Measurements from ENCODE around the gene TBC1D12. TPM values are rescaled to one million over a fixed set of nuclear protein-coding genes. Genes with fewer than 3 reads are reported as not detected.

TBC1D12 gene
- total and polyA plus RNA-seq, 9 donors: 7.5 to 13.8 (median 11.1) TPM

GRCh38 chr10:94420998-94421528, 18.7 kb downstream of the TBC1D12 start:
- Histone ChIP-seq H3K27me3 (ENCODE audit: control insufficient read depth, insufficient read depth, low read length) (no peaks in the 10 kb centered on the region), H3K4me3 (ENCODE audit: low read length) (no peak overlapping the region), H3K27ac (ENCODE audit: low read length) (no peak overlapping the region), H3K36me3 (ENCODE audit: control insufficient read depth, insufficient read depth, low read length) (no peaks in the 10 kb centered on the region), H3K9me3 (replicated peaks; ENCODE audit: control insufficient read depth, low read depth, low read length) (peaks cover 6% of the 10 kb centered on the region), H3K4me1 (ENCODE audit: control insufficient read depth, insufficient read depth, low read length) (no peaks in the 10 kb centered on the region)
- WGBS (ENCODE audit: insufficient coverage): no CpG with 5 or more reads among the region's 1 CpG
- no peak for DNase-seq

- no peak overlapping the region for H3K27ac ChIP-seq (ENCODE audit: low read length)
- WGBS (ENCODE audit: insufficient coverage): no CpG with 5 or more reads among the region's 1 CpG
- H3K9me3 ChIP-seq (replicated peaks; ENCODE audit: control insufficient read depth, low read depth, low read length): peaks cover 6% of the 10 kb centered on the region
- H3K4me3 ChIP-seq (ENCODE audit: low read length): no peak overlapping the region
- no peaks in the 10 kb centered on the region for H3K36me3 ChIP-seq (ENCODE audit: control insufficient read depth, insufficient read depth, low read length)
- no peaks in the 10 kb centered on the region for H3K27me3 ChIP-seq (ENCODE audit: control insufficient read depth, insufficient read depth, low read length)
- no peak for DNase-seq
- H3K4me1 ChIP-seq (ENCODE audit: control insufficient read depth, insufficient read depth, low read length): peaks cover 3% of the 10 kb centered on the region
Measured at GRCh38 chr10:94423627-94424026, 21.3 kb downstream of the TBC1D12 start.

DNA sequence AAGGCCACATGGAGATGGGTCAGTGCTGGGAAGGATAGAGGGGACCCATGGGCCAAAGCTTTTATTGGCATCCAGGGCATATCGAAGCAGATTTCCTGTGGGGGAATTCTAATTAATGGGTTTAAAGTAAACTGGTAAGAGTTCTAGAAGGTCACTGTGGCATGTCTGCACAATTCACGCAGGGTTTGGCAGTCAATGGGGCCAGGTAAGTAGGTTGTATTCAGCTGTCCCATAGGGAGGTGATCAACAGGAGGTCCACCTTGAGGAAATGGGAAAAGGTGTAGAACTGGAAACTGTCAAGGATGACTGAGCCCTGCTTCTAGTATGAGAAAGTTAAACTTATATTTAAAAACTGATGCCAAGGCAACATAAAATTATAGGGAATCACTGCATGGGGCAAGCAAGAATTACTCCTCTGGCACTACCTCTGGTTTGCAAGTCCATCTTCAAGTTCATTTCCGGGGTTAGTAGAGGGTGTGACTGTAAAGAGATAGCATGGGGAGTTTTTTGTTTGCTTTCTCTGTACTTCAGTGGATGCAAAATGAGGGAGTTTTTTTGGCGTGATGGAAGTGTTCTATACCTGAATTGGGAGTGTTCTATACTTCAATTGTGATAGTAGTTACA, 22.5 kb downstream of the TBC1D12 start:
- Histone ChIP-seq H3K36me3 (ENCODE audit: control insufficient read depth, insufficient read depth, low read length) (no peaks in the 10 kb centered on the region), H3K4me3 (ENCODE audit: low read length) (no peak overlapping the region), H3K27me3 (ENCODE audit: control insufficient read depth, insufficient read depth, low read length) (no peaks in the 10 kb centered on the region), H3K4me1 (ENCODE audit: control insufficient read depth, insufficient read depth, low read length) (peaks cover 8% of the 10 kb centered on the region), H3K27ac (ENCODE audit: low read length) (no peak overlapping the region), H3K9me3 (replicated peaks; ENCODE audit: control insufficient read depth, low read depth, low read length) (peaks cover 6% of the 10 kb centered on the region)
- no peak for DNase-seq
- 93% methylated on average over 2 of the region's 4 CpGs for WGBS (ENCODE audit: insufficient coverage)

- Histone ChIP-seq H3K9me3 (replicated peaks; ENCODE audit: control insufficient read depth, low read depth, low read length) (peaks cover 6% of the 10 kb centered on the region), H3K4me1 (ENCODE audit: control insufficient read depth, insufficient read depth, low read length) (peaks cover 8% of the 10 kb centered on the region), H3K36me3 (ENCODE audit: control insufficient read depth, insufficient read depth, low read length) (no peaks in the 10 kb centered on the region), H3K27me3 (ENCODE audit: control insufficient read depth, insufficient read depth, low read length) (no peaks in the 10 kb centered on the region), H3K4me3 (ENCODE audit: low read length) (no peak overlapping the region), H3K27ac (ENCODE audit: low read length) (no peak overlapping the region)
- no peak for DNase-seq
Measured at GRCh38 chr10:94425942-94426341, 23.6 kb downstream of the TBC1D12 start.

- DNase-seq: no peak
- H3K4me1 ChIP-seq (ENCODE audit: control insufficient read depth, insufficient read depth, low read length): peaks cover 11% of the 10 kb centered on the region
- no peaks in the 10 kb centered on the region for H3K36me3 ChIP-seq (ENCODE audit: control insufficient read depth, insufficient read depth, low read length)
- H3K9me3 ChIP-seq (replicated peaks; ENCODE audit: control insufficient read depth, low read depth, low read length): peaks cover 6% of the 10 kb centered on the region
- WGBS (ENCODE audit: insufficient coverage): no CpG with 5 or more reads among the region's 1 CpG
- no peak overlapping the region for H3K4me3 ChIP-seq (ENCODE audit: low read length)
- H3K27ac ChIP-seq (ENCODE audit: low read length): no peak overlapping the region
- no peaks in the 10 kb centered on the region for H3K27me3 ChIP-seq (ENCODE audit: control insufficient read depth, insufficient read depth, low read length)
Measured at GRCh38 chr10:94427166-94427565, 24.8 kb downstream of the TBC1D12 start.

GRCh38 chr10:94428766-94429707, 26.7 kb downstream of the TBC1D12 start:
- Histone ChIP-seq H3K27me3 (ENCODE audit: control insufficient read depth, insufficient read depth, low read length) (no peaks in the 10 kb centered on the region), H3K4me1 (ENCODE audit: control insufficient read depth, insufficient read depth, low read length) (peaks cover 11% of the 10 kb centered on the region), H3K9me3 (replicated peaks; ENCODE audit: control insufficient read depth, low read depth, low read length) (peaks cover 6% of the 10 kb centered on the region), H3K4me3 (ENCODE audit: low read length) (no peak overlapping the region), H3K27ac (ENCODE audit: low read length) (peak overlapping the region; percentile 73), H3K36me3 (ENCODE audit: control insufficient read depth, insufficient read depth, low read length) (no peaks in the 10 kb centered on the region)
- 87% methylated on average over 5 of the region's 8 CpGs for WGBS (ENCODE audit: insufficient coverage)
- DNase-seq: peak; percentile 95

DNA sequence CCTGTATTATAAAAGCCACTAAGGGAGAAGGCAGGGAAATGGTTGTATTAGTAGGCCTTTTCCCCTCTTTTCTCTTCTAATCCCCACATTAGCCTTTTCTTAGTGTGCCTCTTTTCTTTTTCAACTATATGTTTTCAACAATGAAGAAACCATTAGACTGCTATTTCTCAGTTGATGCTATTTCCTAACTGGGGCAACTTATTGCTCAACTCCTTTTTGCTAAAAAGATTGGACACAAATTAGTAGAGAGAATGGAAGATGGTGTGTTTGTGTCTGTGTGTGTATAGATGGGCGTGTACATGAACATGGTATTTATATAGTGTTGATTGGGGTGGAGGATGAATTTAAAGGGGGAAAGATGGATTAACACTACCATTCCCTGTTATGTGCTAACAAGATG, 28.4 kb downstream of the TBC1D12 start:
- Histone ChIP-seq H3K36me3 (ENCODE audit: control insufficient read depth, insufficient read depth, low read length) (no peaks in the 10 kb centered on the region), H3K4me1 (ENCODE audit: control insufficient read depth, insufficient read depth, low read length) (peaks cover 11% of the 10 kb centered on the region), H3K27me3 (ENCODE audit: control insufficient read depth, insufficient read depth, low read length) (no peaks in the 10 kb centered on the region), H3K9me3 (replicated peaks; ENCODE audit: control insufficient read depth, low read depth, low read length) (peaks cover 2% of the 10 kb centered on the region), H3K27ac (ENCODE audit: low read length) (no peak overlapping the region), H3K4me3 (ENCODE audit: low read length) (no peak overlapping the region)
- DNase-seq: no peak
- WGBS (ENCODE audit: insufficient coverage): no CpG with 5 or more reads among the region's 1 CpG

DNA sequence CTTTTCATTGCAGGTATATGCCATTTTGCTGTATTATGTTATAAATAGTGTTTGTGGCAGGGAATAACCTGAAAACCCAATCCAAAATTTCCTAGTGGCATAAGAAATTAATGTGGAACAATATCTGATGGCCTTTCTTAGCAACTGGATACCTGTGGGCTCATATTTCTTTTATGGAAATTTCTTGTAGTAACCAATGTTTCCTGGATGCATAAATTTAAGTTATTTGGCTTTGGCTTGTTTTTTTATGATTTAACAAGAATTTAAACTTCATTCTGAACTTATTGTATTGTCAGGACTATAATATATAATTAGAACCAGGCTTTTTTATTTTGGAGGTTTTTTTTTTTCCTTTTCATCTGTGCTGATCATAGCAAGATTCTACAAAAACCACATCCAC, 30.1 kb downstream of the TBC1D12 start:
- H3K27ac ChIP-seq (ENCODE audit: low read length): no peak overlapping the region
- H3K9me3 ChIP-seq (replicated peaks; ENCODE audit: control insufficient read depth, low read depth, low read length): peaks cover 5% of the 10 kb centered on the region
- H3K36me3 ChIP-seq (ENCODE audit: control insufficient read depth, insufficient read depth, low read length): no peaks in the 10 kb centered on the region
- peak; percentile 64 for DNase-seq
- H3K27me3 ChIP-seq (ENCODE audit: control insufficient read depth, insufficient read depth, low read length): no peaks in the 10 kb centered on the region
- peaks cover 11% of the 10 kb centered on the region for H3K4me1 ChIP-seq (ENCODE audit: control insufficient read depth, insufficient read depth, low read length)
- no peak overlapping the region for H3K4me3 ChIP-seq (ENCODE audit: low read length)

DNA sequence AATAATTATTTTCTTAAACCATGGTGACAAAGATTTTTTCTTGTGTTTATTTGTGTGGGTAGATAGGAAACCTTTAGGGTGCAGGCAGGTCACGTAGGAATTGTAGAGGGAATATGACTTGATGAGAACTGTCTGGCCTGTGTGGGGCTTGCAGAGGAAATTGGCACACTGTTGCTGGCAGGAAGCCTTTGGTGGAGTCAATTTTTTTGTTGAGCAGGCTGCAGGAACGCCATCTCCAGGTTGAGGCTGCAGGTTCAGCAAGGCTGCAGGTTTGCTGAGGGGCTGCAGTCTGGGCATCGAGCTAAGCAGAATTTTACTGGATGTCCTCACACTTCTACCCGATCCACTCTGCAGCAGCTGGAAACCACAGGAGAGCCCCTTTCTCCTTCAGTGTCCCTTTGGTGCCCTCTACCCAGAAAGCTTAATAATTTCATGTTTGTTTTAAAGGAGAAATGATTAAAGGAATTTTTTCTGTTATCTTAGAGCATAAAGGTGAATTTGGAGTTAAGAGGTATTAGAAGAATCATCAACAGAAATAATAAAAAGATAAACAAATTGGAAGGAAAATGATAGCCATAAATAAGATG, 37.0 kb downstream of the TBC1D12 start:
- H3K9me3 ChIP-seq (replicated peaks; ENCODE audit: control insufficient read depth, low read depth, low read length): peaks cover 14% of the 10 kb centered on the region
- no peaks in the 10 kb centered on the region for H3K4me1 ChIP-seq (ENCODE audit: control insufficient read depth, insufficient read depth, low read length)
- H3K27me3 ChIP-seq (ENCODE audit: control insufficient read depth, insufficient read depth, low read length): no peaks in the 10 kb centered on the region
- no peaks in the 10 kb centered on the region for H3K36me3 ChIP-seq (ENCODE audit: control insufficient read depth, insufficient read depth, low read length)
- H3K4me3 ChIP-seq (ENCODE audit: low read length): no peak overlapping the region
- peak; percentile 49 for DNase-seq
- no peak overlapping the region for H3K27ac ChIP-seq (ENCODE audit: low read length)
- 28% methylated on average over 2 of the region's 4 CpGs for WGBS (ENCODE audit: insufficient coverage)

- no peak for DNase-seq
- Histone ChIP-seq H3K9me3 (replicated peaks; ENCODE audit: control insufficient read depth, low read depth, low read length) (peaks cover 14% of the 10 kb centered on the region), H3K4me3 (ENCODE audit: low read length) (no peak overlapping the region), H3K4me1 (ENCODE audit: control insufficient read depth, insufficient read depth, low read length) (no peaks in the 10 kb centered on the region), H3K27me3 (ENCODE audit: control insufficient read depth, insufficient read depth, low read length) (no peaks in the 10 kb centered on the region), H3K36me3 (ENCODE audit: control insufficient read depth, insufficient read depth, low read length) (no peaks in the 10 kb centered on the region), H3K27ac (ENCODE audit: low read length) (no peak overlapping the region)
Measured at GRCh38 chr10:94440096-94440495, 37.8 kb downstream of the TBC1D12 start.
